Measurements from ENCODE around the gene AKT3.

Gene AKT3

DNA sequence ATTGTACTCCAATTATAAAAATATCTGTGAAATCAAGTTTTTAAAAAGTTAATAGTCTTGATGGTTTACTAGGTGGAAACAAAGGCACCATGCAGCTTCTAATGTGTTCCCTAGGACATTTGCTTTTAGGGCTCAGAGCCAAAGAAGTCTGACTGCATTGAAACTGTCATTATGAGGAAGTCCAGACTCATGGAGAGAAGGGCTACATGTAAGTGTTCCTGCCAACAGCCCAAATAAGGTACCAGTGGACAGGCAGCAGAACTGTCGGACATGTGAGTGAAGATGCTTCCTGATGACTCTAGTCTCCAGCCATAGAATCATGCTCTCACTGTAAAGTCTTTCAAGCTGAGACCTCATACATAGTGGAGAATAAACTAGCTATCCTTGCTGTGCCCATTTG lies 287.6 kb downstream of the AKT3 start:
- Histone ChIP-seq H4K20me1 (ENCODE audit: insufficient read depth, low read length, poor library complexity, severe bottlenecking) (no peaks in the 10 kb centered on the region), H3K9me2 (replicated peaks; ENCODE audit: low read depth, low read length) (no peaks in the 10 kb centered on the region), H3K9me3 (ENCODE audit: insufficient read depth, low read depth, low read length) (no peaks in the 10 kb centered on the region), H3K9ac (ENCODE audit: low read depth, low read length, poor library complexity, severe bottlenecking) (no peak overlapping the region), H2AFZ (ENCODE audit: low read length) (no peak overlapping the region), H3K27me3 (ENCODE audit: insufficient read depth, low read length, poor library complexity, severe bottlenecking) (no peaks in the 10 kb centered on the region), H3K4me3 (ENCODE audit: low read length, poor library complexity, severe bottlenecking) (no peak overlapping the region), H3K4me2 (ENCODE audit: low read depth, low read length, poor library complexity, severe bottlenecking) (no peak overlapping the region), H3K4me1 (ENCODE audit: insufficient read depth, low read length, poor library complexity, severe bottlenecking) (no peaks in the 10 kb centered on the region), H3K79me2 (ENCODE audit: insufficient read depth, low read length) (no peaks in the 10 kb centered on the region), H3F3A (ENCODE audit: low read depth) (no peaks in the 10 kb centered on the region), H3K36me3 (ENCODE audit: insufficient read depth, low read length) (no peaks in the 10 kb centered on the region)
- TF ChIP-seq, protein P1, sequence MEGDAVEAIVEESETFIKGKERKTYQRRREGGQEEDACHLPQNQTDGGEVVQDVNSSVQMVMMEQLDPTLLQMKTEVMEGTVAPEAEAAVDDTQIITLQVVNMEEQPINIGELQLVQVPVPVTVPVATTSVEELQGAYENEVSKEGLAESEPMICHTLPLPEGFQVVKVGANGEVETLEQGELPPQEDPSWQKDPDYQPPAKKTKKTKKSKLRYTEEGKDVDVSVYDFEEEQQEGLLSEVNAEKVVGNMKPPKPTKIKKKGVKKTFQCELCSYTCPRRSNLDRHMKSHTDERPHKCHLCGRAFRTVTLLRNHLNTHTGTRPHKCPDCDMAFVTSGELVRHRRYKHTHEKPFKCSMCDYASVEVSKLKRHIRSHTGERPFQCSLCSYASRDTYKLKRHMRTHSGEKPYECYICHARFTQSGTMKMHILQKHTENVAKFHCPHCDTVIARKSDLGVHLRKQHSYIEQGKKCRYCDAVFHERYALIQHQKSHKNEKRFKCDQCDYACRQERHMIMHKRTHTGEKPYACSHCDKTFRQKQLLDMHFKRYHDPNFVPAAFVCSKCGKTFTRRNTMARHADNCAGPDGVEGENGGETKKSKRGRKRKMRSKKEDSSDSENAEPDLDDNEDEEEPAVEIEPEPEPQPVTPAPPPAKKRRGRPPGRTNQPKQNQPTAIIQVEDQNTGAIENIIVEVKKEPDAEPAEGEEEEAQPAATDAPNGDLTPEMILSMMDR (conservative IDR thresholded peaks at IDR 0.05; ENCODE audit: low read length), result no peak
- no peak for TF ChIP-seq EZH2phosphoT487 (IDR thresholded peaks at IDR 0.05; ENCODE audit: borderline replicate concordance)

DNA sequence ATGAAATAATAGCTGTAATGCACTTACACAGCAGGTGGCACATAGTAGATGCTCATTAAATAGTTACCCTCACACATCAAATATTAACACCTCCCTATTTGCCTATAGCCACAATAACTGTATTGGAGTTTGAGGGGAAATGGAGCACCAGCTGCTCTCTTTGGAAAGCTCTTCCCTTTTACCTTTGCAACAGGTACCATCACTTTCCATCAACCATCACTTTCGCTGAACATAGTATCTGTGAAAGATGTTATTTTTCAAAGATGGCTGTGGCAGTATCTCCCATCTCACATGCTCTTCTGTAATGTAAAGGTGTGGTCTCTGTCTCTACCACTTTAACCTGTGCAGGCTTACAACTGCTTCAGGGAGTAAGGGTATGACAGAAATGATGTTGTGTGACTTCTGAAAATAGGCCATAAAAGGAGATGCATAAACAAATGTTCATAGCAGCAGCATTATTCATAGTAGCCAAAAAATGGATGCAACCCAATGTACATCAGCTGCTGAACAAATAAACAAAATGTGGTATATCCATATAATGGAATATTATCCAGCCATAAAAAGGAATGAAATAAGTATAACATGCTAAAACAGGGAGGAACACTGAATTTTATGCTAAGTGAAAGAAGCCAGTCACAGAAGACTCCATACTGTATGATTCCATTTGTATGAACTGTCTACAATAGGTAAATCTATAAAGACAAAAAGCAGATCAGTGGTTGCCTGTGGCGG lies 288.3 kb downstream of the AKT3 start:
- no peaks in the 10 kb centered on the region for H3K36me3 ChIP-seq (ENCODE audit: insufficient read depth, low read length)
- H3K79me2 ChIP-seq (ENCODE audit: insufficient read depth, low read length), result no peaks in the 10 kb centered on the region
- no peak for TF ChIP-seq EZH2phosphoT487 (IDR thresholded peaks at IDR 0.05; ENCODE audit: borderline replicate concordance)
- TF ChIP-seq, protein P1 (conservative IDR thresholded peaks at IDR 0.05; ENCODE audit: low read length), result no peak

DNA sequence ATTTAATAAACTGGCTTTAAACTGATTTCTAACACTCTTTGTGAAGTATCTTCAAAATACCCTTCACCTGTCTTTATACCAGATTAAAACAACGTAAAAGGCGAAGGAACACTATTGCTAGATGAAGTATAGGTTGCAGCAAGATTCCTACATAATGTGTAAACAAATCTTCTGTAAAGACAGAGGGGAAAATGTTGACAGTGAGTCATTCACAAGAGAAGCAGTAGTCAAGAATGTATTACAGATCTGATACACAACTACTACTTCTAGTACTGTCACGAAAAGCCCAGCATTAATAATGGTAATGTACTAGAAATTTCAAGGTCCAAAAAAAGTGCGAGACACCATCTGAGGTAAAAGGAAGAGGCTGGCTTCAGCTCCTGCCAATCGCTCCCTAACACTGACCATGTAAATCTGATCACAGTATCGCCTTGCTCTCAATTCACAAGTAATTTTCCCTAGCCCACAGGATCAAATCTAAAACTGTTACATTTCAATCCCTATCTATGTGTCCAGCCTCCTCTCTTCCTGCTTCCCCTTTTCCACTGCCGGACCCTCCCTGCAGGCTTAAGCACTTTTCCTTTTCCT lies 290.4 kb downstream of the AKT3 start:
- Histone ChIP-seq H3K27me3 (ENCODE audit: insufficient read depth, low read length, poor library complexity, severe bottlenecking) (no peaks in the 10 kb centered on the region), H3K36me3 (ENCODE audit: insufficient read depth, low read length) (no peaks in the 10 kb centered on the region), H3K4me2 (ENCODE audit: low read depth, low read length, poor library complexity, severe bottlenecking) (no peak overlapping the region), H2AFZ (ENCODE audit: low read length) (no peak overlapping the region), H3F3A (ENCODE audit: low read depth) (no peaks in the 10 kb centered on the region), H3K9me3 (ENCODE audit: insufficient read depth, low read depth, low read length) (no peaks in the 10 kb centered on the region), H4K20me1 (ENCODE audit: insufficient read depth, low read length, poor library complexity, severe bottlenecking) (no peaks in the 10 kb centered on the region), H3K4me3 (ENCODE audit: low read length, poor library complexity, severe bottlenecking) (no peak overlapping the region), H3K9me2 (replicated peaks; ENCODE audit: low read depth, low read length) (no peaks in the 10 kb centered on the region), H3K79me2 (ENCODE audit: insufficient read depth, low read length) (no peaks in the 10 kb centered on the region), H3K9ac (ENCODE audit: low read depth, low read length, poor library complexity, severe bottlenecking) (no peak overlapping the region), H3K4me1 (ENCODE audit: insufficient read depth, low read length, poor library complexity, severe bottlenecking) (no peaks in the 10 kb centered on the region)
- no peak for TF ChIP-seq EZH2phosphoT487 (IDR thresholded peaks at IDR 0.05; ENCODE audit: borderline replicate concordance)
- TF ChIP-seq, protein P1 (conservative IDR thresholded peaks at IDR 0.05; ENCODE audit: low read length), result no peak

More for the DNA sequence above, 288.3 kb downstream of the AKT3 start:
- H3K9ac ChIP-seq (ENCODE audit: low read depth, low read length, poor library complexity, severe bottlenecking), result no peak overlapping the region
- no peaks in the 10 kb centered on the region for H3K9me3 ChIP-seq (ENCODE audit: insufficient read depth, low read depth, low read length)
- no peaks in the 10 kb centered on the region for H3K4me1 ChIP-seq (ENCODE audit: insufficient read depth, low read length, poor library complexity, severe bottlenecking)
- H3F3A ChIP-seq (ENCODE audit: low read depth), result no peaks in the 10 kb centered on the region
- no peak overlapping the region for H3K4me3 ChIP-seq (ENCODE audit: low read length, poor library complexity, severe bottlenecking)
- no peak overlapping the region for H3K4me2 ChIP-seq (ENCODE audit: low read depth, low read length, poor library complexity, severe bottlenecking)
- no peaks in the 10 kb centered on the region for H4K20me1 ChIP-seq (ENCODE audit: insufficient read depth, low read length, poor library complexity, severe bottlenecking)
- H2AFZ ChIP-seq (ENCODE audit: low read length), result no peak overlapping the region
- H3K9me2 ChIP-seq (replicated peaks; ENCODE audit: low read depth, low read length), result no peaks in the 10 kb centered on the region
- H3K27me3 ChIP-seq (ENCODE audit: insufficient read depth, low read length, poor library complexity, severe bottlenecking), result no peaks in the 10 kb centered on the region
